GM19395 (cell line): ENCODE results near the gene TGFBI.
"Not testable (repeated sequence)": the region's sequence is repeated elsewhere in the genome, so short reads cannot be mapped to it uniquely, and the experiment has no call there.

Source experiments
- ATAC-seq: cut with Tn5 transposase; IDR thresholded peaks from one replicate; pipeline ENCODE4 v1.9.1; 2021; ENCODE audit warnings: mild to moderate bottlenecking, moderate library complexity; ENCODE audit not compliant: unreplicated experiment

The TGFBI gene

DNA sequence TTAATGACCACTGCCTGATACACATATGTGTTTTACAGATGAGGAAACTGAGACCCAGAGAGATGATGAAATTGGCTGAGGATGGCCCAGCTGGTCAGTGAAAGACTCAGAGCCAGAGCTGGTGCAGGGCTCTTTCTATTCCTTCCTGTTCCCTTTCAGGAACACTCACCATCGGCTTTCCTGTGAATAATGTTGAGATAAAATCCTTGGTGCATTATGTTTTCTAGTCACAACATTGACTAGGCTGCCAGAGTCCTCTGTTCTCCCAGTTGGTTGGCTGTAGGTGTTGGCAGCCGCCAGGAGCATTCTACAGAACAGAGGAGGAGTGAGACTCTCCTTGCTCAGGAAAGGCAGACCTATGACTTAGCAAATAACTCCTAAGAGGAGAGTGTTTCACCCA is 14.8 kb downstream of the TGFBI start:
- no peak for ATAC-seq

DNA sequence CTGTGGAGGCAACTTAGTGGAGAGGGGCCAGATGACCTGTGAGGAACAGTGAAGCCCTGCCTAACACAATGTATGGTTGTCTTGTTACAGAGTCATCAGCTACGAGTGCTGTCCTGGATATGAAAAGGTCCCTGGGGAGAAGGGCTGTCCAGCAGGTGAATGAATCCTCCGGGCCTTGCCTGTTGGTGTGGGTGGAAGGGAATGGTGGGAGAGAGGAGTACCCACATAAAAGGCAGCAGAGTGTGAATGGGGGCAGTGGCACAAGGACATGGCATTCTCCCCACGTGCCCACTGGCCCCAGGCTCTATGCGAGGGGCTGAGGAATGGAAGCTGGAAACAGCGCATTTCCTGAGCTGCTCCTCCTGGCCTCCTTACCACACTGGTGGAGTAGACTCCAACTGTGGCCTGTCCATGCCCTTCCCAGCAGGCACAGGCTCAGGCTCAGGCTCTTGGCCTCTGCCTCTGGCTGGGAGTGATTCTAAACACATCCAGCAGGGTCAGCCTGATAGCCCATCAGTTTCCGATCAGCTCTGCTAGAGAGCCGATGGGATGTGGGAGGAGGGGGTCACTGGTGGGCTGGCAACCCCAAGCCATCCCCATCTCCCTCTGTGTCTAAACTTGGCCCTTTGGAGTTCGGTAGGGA is 15.3 kb downstream of the TGFBI start:
- no peak for ATAC-seq

DNA sequence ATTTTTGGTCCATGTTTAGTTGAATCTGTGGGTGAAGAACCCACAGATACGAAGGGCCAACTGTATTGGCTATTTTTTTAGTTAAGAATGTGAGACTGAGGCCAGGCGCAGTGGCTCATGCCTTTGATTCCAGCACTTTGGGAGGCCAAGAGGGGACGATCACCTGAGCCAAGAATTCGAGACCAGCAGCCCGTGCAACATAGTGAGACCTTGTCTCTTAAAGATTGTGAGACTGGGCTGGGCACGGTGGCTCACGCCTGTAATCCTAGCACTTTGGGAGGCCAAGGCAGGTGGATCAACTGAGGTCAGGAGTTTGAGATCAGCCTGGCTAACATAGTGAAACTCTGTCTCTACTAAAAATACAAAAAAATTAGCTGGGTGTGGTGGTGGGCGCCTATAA is 16.2 kb downstream of the TGFBI start:
- not testable (repeated sequence) for ATAC-seq

DNA sequence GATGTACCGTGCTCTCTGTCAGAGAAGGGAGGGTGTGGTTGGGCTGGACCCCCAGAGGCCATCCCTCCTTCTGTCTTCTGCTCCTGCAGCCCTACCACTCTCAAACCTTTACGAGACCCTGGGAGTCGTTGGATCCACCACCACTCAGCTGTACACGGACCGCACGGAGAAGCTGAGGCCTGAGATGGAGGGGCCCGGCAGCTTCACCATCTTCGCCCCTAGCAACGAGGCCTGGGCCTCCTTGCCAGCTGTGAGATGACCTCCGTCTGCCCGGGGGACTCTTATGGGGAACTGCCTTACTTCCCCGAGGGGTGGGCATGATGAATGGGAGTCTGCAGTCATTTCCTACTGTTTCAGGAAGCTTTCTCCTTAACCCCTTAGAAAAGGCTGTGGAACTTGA is 17.5 kb downstream of the TGFBI start:
- ATAC-seq: no peak

- no peak for ATAC-seq
Measured at GRCh38 chr5:136047858-136048257, 19.1 kb downstream of the TGFBI start.

- no peak for ATAC-seq
Measured at GRCh38 chr5:136048966-136049365, 20.2 kb downstream of the TGFBI start.

DNA sequence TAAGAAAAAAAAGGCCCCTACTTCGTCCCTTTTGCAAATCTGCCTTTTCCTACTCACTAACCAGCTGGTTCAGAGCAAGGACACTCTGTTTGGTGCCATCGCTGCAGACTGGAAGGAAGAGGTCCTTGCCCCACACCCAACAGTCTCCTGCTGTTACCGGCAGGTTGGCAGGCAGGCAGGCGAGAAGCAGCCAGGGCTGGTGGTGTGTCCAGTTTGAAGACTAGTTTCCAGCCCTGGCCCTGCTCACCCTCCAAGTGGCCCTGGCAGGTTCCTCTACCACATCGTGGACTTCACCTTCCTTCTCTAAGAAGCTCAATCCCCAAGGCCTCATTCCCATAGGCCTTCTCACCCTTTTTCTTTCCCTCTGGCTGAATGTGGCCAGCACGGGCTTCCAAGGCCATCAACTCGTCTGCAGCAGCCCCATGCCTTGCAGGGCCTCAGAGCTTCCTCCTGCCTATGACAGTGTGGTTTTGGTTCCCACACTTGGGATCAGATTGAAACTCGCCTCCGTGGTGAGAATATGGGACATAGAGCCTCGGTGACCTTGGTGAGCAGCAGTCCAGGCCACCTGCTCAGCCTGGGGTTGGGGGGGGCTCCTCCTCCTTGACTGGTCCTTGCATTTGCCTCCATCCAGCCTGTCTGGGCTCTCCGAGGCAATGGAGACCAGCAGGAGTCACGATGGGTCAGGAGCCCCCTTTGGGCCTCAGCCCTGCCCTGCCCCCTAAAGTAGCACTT is 22.9 kb downstream of the TGFBI start:
- no peak for ATAC-seq

- ATAC-seq: no peak
Measured at GRCh38 chr5:136052692-136053335, 24.0 kb downstream of the TGFBI start.

DNA sequence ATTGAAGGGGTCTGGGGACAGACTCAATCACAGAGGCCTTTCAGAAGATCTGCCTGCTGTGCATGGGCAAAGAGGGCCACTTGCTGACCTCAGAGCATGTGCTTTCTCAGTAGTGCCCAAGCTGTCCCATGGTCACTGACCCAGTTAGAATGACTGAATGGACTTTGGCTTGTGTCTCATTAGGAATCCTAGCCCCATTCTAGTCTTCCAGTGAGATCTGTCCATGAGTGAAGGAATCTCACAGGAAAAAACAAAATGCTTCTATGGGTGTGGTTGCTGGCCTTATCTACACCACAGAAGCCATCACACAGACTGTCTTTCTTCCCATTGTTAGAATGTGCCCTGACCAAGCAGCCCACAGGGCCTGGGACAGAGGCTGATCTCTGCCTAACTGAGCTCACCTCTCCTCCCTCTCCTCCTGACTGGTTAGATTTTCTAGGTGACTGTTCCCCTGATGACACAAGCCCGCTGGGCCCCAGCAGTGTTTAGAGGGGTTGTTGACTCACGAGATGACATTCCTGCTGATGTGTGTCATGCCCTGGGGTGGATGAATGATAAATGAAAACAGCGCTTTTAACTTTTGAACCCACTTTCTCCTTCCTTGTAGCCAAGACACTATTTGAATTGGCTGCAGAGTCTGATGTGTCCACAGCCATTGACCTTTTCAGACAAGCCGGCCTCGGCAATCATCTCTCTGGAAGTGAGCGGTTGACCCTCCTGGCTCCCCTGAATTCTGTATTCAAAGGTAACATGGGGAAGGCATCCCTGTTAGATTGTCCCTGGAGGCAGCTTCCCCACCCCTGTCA is 24.8 kb downstream of the TGFBI start:
- ATAC-seq: no peak

GRCh38 chr5:136054142-136055019 is 25.6 kb downstream of the TGFBI start:
- ATAC-seq: no peak

- no peak for ATAC-seq
Measured at GRCh38 chr5:136055612-136056309, 27.0 kb downstream of the TGFBI start.

DNA sequence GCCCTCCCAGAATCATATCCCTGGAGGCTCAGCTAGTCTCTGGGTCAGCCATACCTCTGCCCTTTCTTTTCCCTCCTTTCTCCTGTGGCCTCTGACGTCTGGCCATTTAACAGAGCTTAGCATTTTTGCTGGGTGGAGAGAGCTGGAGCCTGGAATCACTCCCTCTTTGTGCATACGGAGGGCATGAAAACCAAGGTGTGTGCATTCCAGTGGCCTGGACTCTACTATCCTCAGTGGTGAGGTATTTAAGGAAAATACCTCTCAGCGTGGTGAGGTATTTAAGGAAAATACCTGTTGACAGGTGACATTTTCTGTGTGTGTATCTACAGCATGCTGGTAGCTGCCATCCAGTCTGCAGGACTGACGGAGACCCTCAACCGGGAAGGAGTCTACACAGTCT is 27.5 kb downstream of the TGFBI start:
- no peak for ATAC-seq

DNA sequence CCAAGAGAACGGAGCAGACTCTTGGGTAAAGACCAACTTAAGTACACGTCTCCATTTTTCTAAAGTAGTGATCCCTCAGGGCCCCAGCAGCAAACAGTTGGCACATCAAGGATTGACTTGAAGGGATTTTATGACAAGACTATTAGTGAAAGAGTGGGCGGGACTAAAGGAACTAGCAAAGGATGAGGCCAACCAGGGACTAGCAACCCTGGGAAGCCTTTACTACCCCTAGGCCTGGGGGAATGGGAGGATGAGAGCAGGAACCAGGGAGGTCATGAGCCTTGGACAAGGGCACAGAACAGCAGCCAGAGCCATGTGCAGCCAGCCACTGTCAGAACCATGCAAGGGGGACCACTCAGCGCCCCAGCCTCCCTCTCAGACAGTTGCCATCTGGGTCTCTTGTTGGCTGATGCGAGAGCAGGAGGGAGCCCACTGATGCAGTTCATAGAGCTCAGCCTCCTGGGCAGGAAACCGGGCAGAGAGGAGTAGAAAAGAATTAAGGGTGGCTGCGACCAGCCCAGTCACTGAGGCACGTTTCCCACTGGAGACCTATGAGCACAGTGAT is 28.1 kb downstream of the TGFBI start:
- no peak for ATAC-seq

DNA sequence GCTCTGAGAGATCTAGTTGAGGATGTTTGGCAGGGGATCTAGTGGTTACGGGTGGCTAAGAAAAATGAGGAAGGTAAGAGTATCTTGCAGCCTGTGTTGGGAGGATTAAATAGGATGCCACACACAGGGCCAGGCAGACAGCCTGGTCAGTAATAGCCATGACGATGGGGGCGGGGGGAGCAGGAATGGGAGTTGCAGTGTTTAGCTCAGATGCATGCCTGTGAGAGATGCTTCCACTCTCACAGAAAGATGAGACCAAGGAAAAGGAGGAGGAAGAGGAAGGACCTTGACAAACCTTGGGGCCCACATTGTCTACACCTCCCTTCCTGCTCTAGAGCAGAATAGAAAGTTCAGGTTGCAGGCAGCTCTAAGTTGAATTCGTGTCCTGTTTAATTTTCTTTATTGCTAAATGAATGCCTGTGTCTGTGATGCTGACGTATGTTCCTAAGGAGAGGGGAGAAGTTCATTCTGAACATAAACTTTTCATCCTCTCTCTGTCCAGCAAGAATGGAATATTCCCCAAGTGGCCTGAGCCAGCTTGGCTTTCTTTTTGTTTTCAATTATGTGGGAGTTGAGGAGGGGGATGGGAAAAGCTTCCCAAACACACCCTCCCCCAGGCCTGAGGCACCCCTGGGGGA is 28.7 kb downstream of the TGFBI start:
- no peak for ATAC-seq

DNA sequence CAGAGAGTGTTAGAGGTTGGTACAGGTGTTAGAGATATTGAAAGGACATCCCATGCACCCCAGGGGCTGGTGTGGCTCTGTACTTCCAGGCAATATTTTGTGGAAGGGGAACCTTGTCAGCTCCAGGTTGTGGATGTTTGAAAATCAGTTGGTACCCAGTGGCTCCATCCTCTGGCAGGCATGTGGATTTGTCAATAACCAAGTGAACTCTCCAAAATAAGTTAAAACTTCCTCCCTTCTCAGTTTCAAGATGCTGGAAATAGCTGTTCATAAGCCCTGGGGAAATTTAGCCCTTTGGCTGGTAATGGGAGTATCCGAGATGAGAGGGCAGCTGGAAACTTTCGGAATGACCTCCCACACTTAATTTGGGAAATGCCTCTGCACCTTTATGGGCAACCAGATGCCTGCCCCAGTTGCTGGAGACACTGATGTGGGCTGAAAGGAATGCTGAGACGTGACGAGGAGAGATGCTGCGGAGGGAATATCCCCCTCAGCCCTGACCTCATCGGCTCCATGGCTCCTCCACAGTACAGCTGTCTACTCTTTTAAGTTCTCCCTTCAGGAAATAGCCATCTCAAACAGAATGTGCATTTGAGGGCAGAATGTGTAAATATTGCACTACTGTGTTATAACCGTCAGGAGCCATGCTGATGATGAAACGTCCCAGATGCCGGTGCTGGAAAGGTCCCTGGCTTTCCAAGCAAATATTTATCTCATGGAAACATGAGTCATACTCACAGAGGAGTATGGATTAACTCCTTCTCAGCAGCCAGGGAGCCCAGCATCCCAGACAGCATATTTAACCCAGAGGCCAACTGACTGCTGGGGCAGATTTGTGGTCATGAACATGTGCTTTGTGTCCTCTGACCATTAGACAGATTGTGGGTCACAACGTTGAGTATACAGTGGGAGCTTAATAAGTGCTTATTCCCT is 29.5 kb downstream of the TGFBI start:
- ATAC-seq: no peak

DNA sequence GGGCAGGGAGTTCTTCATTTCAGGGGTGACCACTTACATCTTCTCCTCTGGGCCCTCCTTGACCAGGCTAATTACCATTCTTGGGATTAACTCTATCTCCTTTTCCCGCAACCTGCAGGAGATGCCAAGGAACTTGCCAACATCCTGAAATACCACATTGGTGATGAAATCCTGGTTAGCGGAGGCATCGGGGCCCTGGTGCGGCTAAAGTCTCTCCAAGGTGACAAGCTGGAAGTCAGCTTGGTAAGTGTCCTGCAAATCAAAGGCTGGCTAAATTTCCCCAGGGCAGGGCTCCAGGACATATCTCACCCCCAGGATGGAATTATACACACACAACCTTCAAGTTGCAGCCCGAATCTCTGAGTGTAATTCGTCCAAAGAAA is 30.2 kb downstream of the TGFBI start:
- ATAC-seq: no peak

GRCh38 chr5:136060963-136061362 is 32.2 kb downstream of the TGFBI start:
- no peak for ATAC-seq
